HG02588 (cell line): ENCODE results near the gene OTULINL.

Source experiments
- ATAC-seq: cut with Tn5 transposase; IDR thresholded peaks from one replicate; pipeline ENCODE4 v1.9.1; 2021; ENCODE audit warnings: mild to moderate bottlenecking, moderate library complexity; ENCODE audit not compliant: unreplicated experiment

The OTULINL gene

GRCh38 chr5:14576206-14576605 lies 5.4 kb upstream of the OTULINL start:
- no peak for ATAC-seq

GRCh38 chr5:14577079-14577725 lies 4.4 kb upstream of the OTULINL start:
- no peak for ATAC-seq

GRCh38 chr5:14577971-14578370 lies 3.6 kb upstream of the OTULINL start:
- no peak for ATAC-seq

DNA sequence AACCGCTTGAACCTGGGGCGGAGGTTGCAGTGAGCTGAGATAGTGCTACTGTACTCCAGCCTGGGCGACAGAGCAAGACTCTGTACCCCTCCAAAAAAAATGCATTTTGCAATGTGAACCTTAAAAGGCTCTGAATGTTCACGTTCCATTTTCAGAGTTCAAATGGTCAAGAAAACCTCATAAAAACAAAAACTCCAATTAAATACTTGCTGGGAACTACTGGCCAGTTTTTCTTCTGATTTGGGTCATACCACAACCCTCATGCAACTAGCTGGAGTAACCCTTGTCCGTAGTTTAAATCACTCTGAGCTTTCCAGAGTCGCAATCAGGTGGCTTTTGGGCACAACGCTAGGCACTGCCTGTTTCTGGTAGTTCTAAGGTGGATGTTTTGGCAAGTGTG lies 2.3 kb upstream of the OTULINL start:
- no peak for ATAC-seq

DNA sequence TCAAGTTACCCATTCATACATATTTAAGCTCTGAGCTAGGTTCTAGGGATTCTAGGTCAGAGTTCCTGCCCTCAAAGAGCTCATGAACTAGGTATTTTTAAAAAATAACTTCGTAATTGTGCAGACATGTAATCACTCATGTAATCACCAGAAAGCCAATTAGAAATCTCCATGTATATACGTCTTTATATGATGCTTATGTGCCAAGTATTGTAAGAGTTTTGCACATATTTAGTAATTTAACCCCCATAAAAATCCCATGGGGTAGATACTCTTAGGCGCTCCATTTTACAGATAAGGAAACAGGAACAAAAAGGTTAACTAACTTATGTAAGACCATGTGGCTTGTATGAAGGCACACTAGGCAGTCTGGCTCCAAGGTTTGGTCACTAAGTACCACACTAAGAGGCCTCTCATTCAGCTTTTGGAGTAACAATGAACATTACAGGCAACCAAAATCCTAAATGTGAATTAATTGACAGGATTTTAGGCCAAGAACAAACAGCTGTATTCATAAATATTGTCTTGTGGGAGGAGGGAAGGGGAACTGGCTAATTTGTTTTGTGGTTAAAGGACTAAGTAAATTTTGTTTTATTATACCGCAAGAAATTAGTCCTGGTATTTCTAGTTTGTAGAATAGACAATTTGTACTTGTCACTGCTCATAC lies 1.7 kb upstream of the OTULINL start:
- no peak for ATAC-seq

GRCh38 chr5:14580398-14581034 lies 1.1 kb upstream of the OTULINL start:
- no peak for ATAC-seq

- ATAC-seq: peak; percentile 61
Observed at GRCh38 chr5:14581891-14582796, 552 bp downstream of the OTULINL start.

DNA sequence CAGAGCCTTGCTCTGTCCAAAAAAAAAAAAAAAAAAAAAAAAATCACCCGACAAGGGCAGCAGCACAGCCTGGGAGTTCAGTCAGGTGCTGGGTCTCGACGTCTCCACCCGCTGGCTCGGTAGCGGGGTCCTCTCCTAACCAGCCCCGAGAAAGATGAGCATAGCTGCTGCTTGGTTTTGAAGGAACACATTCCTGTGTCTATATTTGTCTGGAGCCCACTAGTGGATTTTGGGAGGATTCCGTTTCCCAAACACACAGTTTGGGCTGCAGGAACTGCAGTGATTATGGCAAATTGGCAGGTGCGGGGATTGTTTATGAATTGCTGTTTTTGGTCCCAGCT lies 1.2 kb downstream of the OTULINL start:
- ATAC-seq: no peak

DNA sequence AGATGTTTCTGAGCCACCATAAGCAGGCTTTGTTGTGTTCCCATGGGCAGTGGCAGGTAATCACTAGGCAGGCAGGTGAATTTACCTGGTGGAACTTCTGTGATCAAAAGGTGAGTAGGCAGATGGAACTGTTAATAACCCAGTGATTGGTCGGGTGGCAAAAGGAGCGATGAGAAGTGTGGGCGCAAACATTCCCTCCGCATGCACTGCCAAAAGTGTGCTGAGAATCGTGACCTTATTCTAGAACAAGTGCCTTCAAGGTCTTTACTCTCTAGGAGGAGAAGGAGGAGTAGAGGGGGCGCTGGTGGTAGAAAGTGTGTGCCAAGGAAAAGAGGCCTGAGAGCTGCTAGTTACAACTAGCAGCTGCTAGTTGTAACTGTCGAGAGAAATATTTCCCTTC lies 3.3 kb downstream of the OTULINL start:
- no peak for ATAC-seq

- no peak for ATAC-seq
Observed at GRCh38 chr5:14587150-14587549, 5.6 kb downstream of the OTULINL start.

DNA sequence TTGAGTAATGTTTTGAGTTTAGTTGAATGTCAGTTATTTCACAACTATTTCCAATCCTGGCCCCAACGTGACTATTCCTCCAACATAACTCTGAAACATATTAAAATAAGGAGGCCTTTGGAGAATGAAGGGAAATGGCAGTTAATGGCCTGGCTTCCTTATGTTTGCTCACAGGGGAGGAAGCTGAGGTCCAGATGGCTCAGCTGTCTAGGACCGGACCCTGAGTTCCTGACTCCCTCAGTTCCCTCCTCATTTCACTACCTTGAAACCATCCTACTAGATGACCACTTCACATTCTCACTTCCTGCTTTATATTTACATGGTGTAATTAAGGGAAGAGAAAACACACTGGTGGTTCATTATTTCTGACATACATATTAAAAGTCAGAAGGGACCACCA lies 6.6 kb downstream of the OTULINL start:
- ATAC-seq: peak; percentile 63

- ATAC-seq: no peak
Observed at GRCh38 chr5:14588758-14589543, 7.4 kb downstream of the OTULINL start.

GRCh38 chr5:14590949-14591348 lies 9.4 kb downstream of the OTULINL start:
- no peak for ATAC-seq

DNA sequence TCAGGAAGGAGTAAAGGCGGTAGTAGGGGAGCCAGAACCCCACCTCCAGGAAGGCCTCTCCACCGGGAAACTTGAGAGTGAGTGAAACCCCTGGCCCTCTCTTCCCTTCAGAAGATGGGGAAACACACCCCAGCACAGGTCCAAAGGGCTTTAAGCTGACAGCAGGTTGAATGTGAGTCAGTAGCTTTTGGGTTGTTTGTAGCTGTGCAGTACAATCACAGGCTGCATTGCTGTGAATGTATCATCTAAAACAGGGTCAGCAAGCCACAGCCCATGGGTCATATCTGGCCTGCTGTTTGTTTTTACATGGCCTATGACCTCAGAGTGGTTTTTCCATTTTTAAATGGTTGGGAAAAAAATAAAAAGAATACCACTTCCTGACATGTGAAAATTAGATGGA lies 10.0 kb downstream of the OTULINL start:
- no peak for ATAC-seq

DNA sequence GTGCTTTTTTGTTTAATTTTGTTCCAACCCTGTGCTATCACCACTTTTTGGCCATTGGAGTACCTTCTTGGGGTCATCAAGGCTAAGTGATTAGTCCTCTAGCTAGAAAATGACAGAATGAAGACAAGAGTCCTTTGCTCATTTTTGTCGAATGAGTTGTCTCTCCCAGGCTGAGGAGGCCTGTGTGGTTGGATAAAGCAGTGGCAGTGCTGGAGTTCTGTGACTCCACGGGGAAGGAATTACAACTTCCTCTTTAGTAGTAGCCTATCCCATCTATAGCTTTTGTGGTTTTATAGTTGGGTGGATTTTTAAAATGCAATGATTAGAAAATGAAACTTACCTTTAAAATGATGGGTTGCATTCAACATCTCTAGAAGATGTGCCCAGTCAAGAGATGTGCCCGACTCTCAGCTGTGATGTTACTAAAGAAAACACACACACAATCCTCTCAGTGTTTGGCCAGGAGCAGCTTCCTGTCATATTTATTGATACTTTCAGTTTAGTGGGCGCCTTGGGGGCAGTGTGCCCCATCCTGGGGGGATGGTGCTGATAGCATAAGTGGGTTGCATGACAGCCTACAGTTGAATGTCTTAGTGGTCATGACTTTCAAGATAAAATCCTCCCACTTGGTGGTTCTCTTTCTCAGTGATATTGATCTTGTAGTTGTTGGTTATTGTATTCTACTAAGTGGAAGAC lies 11.9 kb downstream of the OTULINL start:
- ATAC-seq: no peak

DNA sequence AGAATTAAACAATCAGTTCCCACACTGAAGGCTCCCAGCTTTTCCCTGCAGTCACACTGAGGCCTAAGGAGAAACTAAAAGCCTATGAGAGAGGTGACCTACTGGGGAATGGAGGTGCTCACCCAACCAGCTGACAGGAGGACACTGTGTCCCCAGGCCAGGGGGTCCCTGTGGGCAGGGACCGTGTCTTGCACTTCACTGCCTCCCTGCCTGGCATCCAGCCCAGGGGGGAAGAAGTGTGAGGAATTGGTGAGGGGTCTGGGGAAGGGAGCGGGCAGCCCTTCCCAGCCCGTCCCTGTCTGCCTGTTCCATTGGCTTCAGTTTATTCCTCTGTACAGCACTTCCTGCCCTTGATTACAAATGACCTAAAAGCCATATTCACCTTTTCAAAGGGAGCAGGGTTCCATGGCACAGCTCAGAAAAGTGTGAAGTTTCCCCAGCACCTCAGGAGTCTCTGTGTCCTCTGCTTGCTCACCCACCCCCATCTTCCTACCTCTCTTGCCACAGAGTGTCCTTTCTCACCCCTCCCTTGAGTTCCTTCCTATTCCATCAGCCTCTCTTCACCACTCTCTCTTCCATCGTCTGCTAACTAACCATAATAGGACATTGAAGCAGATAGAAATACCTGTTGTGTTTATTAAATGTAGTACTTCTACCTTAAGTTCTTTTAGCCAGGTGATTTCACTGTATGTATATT lies 12.9 kb downstream of the OTULINL start:
- no peak for ATAC-seq

- ATAC-seq: peak; percentile 74
Observed at GRCh38 chr5:14595189-14595588, 13.6 kb downstream of the OTULINL start.

DNA sequence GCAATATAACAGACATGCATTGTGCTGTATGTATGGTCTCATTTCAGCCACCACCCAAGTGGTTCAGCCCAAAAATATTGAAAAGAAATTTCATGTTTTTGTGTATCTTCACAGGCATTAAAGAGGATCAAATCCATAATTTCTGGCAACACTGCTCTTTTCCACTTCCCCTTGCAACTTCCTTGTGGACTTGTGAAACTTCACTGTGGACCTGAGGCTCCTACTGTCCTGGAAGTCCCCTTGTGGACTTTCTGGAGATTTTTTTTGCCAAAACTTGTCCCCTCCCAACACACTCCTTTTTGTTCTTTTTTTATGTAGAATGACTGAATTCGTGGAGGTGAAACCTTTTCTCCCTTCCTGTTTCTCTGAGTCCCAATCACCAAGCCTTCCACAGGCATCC lies 14.3 kb downstream of the OTULINL start:
- no peak for ATAC-seq

- ATAC-seq: no peak
Observed at GRCh38 chr5:14597080-14597479, 15.5 kb downstream of the OTULINL start.
